A549 (cell line): ENCODE measurements around the gene NACC2.

ENCODE experiments used
- ATOH8 ChIP-seq: fragments of 250-450 bp; sonication (Bioruptor Pico); IDR thresholded peaks from 2 replicates; pipeline ENCODE4 v1.5.0; 2020; ENCODE audit warnings: low read depth, mild to moderate bottlenecking, moderate library complexity
- CTCF ChIP-seq: fragments of >200 bp; sonication (Bioruptor Twin); formaldehyde crosslinking; IDR thresholded peaks from 3 replicates; pipeline ENCODE4 v1.5.1; 2016
- E2F6 ChIP-seq: IDR thresholded peaks from 2 replicates; pipeline ENCODE4 v1.6.1; 2012; ENCODE audit warnings: low read depth, borderline replicate concordance
- ELK1 ChIP-seq: fragments of 150-350 bp; IDR thresholded peaks from 2 replicates; pipeline ENCODE4 v1.6.1; 2014; ENCODE audit warnings: low read depth, mild to moderate bottlenecking, low read length
- EP300 ChIP-seq, 2 experiments: fragments of >200 bp; sonication (Bioruptor Twin); formaldehyde crosslinking; IDR thresholded peaks; 2 replicates in 1 of 2; 3 replicates in 1 of 2; pipeline ENCODE4 v1.6.1; 2016 to 2017
- HOXB5 ChIP-seq: fragments of 250-450 bp; sonication (Bioruptor Pico); IDR thresholded peaks from 2 replicates; pipeline ENCODE4 v1.5.0; 2020; ENCODE audit warnings: mild to moderate bottlenecking, moderate library complexity
- MAX ChIP-seq: IDR thresholded peaks from 2 replicates; pipeline ENCODE4 v1.6.1; 2012
- NR3C1 ChIP-seq: fragments of >200 bp; sonication (Bioruptor Twin); formaldehyde crosslinking; IDR thresholded peaks from 3 replicates; pipeline ENCODE4 v1.6.1; 2017
- POLR2A ChIP-seq: IDR thresholded peaks from 2 replicates; pipeline ENCODE4 v1.6.1; 2012; ENCODE audit warnings: mild to moderate bottlenecking, low read length
- RFX5 ChIP-seq: fragments of 450-650 bp; IDR thresholded peaks from 2 replicates; pipeline ENCODE4 v1.7.1; 2014; ENCODE audit warnings: antibody characterized with exemption, mild to moderate bottlenecking, moderate library complexity
- SMC3 ChIP-seq: fragments of >200 bp; sonication (Bioruptor Twin); formaldehyde crosslinking; IDR thresholded peaks from 3 replicates; pipeline ENCODE4 v1.6.1; 2018; ENCODE audit warnings: inconsistent platforms

GRCh38 chr9:135985459-135985774 lies 109.7 kb downstream of the NACC2 start:
- TF ChIP-seq CTCF (no peak), E2F6 (no peak), NR3C1 (no peak), ATOH8 (CRISPR knock-in tag) (no peak), RFX5 (no peak), EP300 (IDR thresholded peaks at IDR 0.05) (no peak), MAX (no peak), POLR2A (no peak), HOXB5 (no peak), ELK1 (no peak), SMC3 (no peak)
